ENCODE measurements around the gene WDR45B.
"Not testable (repeated sequence)": the region's sequence is repeated elsewhere in the genome, so short reads cannot be mapped to it uniquely, and the experiment has no call there.

WDR45B gene

GRCh38 chr17:82658331-82658730 is 10.1 kb upstream of the WDR45B start:
- TF ChIP-seq, protein P1, sequence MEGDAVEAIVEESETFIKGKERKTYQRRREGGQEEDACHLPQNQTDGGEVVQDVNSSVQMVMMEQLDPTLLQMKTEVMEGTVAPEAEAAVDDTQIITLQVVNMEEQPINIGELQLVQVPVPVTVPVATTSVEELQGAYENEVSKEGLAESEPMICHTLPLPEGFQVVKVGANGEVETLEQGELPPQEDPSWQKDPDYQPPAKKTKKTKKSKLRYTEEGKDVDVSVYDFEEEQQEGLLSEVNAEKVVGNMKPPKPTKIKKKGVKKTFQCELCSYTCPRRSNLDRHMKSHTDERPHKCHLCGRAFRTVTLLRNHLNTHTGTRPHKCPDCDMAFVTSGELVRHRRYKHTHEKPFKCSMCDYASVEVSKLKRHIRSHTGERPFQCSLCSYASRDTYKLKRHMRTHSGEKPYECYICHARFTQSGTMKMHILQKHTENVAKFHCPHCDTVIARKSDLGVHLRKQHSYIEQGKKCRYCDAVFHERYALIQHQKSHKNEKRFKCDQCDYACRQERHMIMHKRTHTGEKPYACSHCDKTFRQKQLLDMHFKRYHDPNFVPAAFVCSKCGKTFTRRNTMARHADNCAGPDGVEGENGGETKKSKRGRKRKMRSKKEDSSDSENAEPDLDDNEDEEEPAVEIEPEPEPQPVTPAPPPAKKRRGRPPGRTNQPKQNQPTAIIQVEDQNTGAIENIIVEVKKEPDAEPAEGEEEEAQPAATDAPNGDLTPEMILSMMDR (IDR thresholded peaks at IDR 0.05; ENCODE audit: low read depth, low read length, missing control alignments): no peak
- H3K4me3 ChIP-seq (replicated peaks; ENCODE audit: low read depth, low read length): no peak overlapping the region

DNA sequence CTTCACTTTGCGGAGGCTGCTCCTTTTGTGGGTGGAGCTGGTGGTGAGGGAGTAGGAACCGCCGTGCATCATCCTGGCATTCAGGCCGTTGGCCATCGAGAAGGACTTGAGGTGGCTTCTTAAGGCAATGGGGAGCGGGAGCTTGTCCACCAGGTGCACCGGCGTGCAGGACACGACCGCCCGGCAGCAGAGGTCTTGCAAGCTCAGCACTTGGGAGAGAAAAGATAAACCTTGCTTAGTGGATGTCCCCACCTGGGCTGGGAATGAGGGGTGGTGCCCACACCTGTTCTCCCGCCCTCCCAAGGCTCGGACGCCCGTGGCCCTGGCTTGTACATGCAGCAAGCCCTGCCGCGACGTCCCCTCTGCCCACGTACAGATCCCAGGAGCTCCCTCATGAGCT is 9.7 kb upstream of the WDR45B start:
- no peak overlapping the region for H3K4me3 ChIP-seq (replicated peaks; ENCODE audit: low read depth, low read length)
- TF ChIP-seq, protein P1 (IDR thresholded peaks at IDR 0.05; ENCODE audit: low read depth, low read length, missing control alignments): no peak
- DNase-seq (ENCODE audit: extremely low read depth, low read depth): no peak

More at GRCh38 chr17:82658331-82658730, 10.1 kb upstream of the WDR45B start:
- no peak for DNase-seq (ENCODE audit: extremely low read depth, low read depth)

GRCh38 chr17:82656266-82656665 is 8.0 kb upstream of the WDR45B start:
- no peak overlapping the region for H3K4me3 ChIP-seq (replicated peaks; ENCODE audit: low read depth, low read length)
- TF ChIP-seq, protein P1 (IDR thresholded peaks at IDR 0.05; ENCODE audit: low read depth, low read length, missing control alignments): no peak
- DNase-seq (ENCODE audit: extremely low read depth, low read depth): no peak

GRCh38 chr17:82655523-82655922 is 7.3 kb upstream of the WDR45B start:
- no peak overlapping the region for H3K4me3 ChIP-seq (replicated peaks; ENCODE audit: low read depth, low read length)
- no peak for DNase-seq (ENCODE audit: extremely low read depth, low read depth)
- TF ChIP-seq, protein P1 (IDR thresholded peaks at IDR 0.05; ENCODE audit: low read depth, low read length, missing control alignments): no peak

- no peak for DNase-seq (ENCODE audit: extremely low read depth, low read depth)
- TF ChIP-seq, protein P1 (IDR thresholded peaks at IDR 0.05; ENCODE audit: low read depth, low read length, missing control alignments): no peak
- no peak overlapping the region for H3K4me3 ChIP-seq (replicated peaks; ENCODE audit: low read depth, low read length)
These were observed 6.8 kb upstream of the WDR45B start for GRCh38 chr17:82655038-82655479.

DNA sequence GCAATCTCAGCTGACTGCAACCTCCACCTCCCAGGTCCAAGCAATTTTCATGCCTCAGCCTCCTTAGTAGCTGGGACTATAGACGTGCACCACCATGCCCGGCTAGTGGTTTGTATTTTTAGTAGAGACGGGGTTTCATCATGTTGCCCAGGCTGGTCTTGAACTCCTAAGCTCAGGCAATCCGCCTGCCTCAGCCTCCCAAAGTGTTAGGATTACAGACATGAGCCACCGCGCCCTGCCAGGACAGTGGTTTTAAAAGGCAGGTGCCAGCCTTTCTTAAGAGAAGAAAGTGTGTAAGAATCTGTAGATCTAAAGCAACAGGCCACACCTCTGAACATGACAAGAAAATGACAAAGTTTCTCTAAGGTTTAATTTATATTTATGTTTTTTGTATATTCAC is 6.4 kb upstream of the WDR45B start:
- not testable (repeated sequence) for H3K4me3 ChIP-seq (replicated peaks; ENCODE audit: low read depth, low read length); DNase-seq (ENCODE audit: extremely low read depth, low read depth)

- H3K4me3 ChIP-seq (replicated peaks; ENCODE audit: low read depth, low read length): no peak overlapping the region
- TF ChIP-seq, protein P1 (IDR thresholded peaks at IDR 0.05; ENCODE audit: low read depth, low read length, missing control alignments): no peak
- no peak for DNase-seq (ENCODE audit: extremely low read depth, low read depth)
These were observed 5.6 kb upstream of the WDR45B start for GRCh38 chr17:82653651-82654528.
